ENCODE data around the gene RPP25.
A peak's percentile ranks its signal among the peaks of the same experiment; 100 is the strongest.

The RPP25 gene

DNA sequence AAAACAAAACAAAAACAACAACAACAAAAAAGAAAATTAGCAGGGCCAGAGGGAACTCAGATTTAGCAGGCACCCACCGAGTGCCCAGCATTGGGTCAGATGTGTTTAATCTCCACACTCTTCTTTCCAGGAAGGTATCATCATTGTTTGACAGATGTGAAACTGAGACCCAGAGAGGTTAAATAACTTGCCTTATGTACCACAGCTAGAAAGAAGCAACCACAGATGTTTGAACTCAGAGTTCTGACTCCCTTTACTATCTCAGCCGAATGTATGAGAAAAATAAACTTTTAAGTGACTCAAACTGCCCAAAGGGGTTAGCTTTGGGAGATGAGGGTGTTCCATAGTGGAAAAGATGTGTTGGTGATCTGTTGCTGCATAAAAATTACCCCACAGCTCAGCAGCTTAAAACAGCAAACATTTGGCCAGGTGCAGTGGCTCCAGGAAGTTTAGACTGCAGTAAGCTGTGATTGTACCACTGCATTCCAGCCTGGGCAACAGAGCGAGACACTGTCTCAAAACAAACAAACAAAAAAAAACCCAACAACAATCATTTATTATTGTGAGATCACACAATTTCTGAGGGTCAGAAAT lies 4.5 kb upstream of the RPP25 start:
- H3K36me3 ChIP-seq (replicated peaks; ENCODE audit: insufficient read depth, low read length) = no peaks in the 10 kb centered on the region
- peak overlapping the region; percentile 44; the same call in 1 of the 2 replicates for H3K27ac ChIP-seq (ENCODE audit: low read length)
- TF ChIP-seq, protein P1, sequence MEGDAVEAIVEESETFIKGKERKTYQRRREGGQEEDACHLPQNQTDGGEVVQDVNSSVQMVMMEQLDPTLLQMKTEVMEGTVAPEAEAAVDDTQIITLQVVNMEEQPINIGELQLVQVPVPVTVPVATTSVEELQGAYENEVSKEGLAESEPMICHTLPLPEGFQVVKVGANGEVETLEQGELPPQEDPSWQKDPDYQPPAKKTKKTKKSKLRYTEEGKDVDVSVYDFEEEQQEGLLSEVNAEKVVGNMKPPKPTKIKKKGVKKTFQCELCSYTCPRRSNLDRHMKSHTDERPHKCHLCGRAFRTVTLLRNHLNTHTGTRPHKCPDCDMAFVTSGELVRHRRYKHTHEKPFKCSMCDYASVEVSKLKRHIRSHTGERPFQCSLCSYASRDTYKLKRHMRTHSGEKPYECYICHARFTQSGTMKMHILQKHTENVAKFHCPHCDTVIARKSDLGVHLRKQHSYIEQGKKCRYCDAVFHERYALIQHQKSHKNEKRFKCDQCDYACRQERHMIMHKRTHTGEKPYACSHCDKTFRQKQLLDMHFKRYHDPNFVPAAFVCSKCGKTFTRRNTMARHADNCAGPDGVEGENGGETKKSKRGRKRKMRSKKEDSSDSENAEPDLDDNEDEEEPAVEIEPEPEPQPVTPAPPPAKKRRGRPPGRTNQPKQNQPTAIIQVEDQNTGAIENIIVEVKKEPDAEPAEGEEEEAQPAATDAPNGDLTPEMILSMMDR (IDR thresholded peaks at IDR 0.05; ENCODE audit: low read length) = no peak
- TF ChIP-seq EZH2 (optimal IDR thresholded peaks at IDR 0.05; ENCODE audit: low read depth, low read length) = no peak
- no peak overlapping the region for H3K4me3 ChIP-seq (ENCODE audit: low read length)
- peak; percentile 52 for DNase-seq
- H3K27me3 ChIP-seq (replicated peaks; ENCODE audit: insufficient read depth, low read length) = no peaks in the 10 kb centered on the region
- peaks cover 20% of the 10 kb centered on the region for H3K4me1 ChIP-seq (ENCODE audit: low read length)
- no peaks in the 10 kb centered on the region for H3K9me3 ChIP-seq (replicated peaks; ENCODE audit: insufficient read depth, low read length)
- no peaks in the 10 kb centered on the region for H3K9me2 ChIP-seq (replicated peaks; ENCODE audit: insufficient read depth, low read length)
- peak overlapping the region; percentile 23; the same call in 1 of the 2 replicates for H3K4me2 ChIP-seq (ENCODE audit: low read depth, low read length)
- no peaks in the 10 kb centered on the region for H4K20me1 ChIP-seq (ENCODE audit: insufficient read depth, low read length)
- H3K79me2 ChIP-seq (ENCODE audit: low read length) = peaks cover 3% of the 10 kb centered on the region
- no peak overlapping the region for H3K9ac ChIP-seq (ENCODE audit: low read length)
- H3F3A ChIP-seq (ENCODE audit: insufficient read depth, low read length) = peaks cover 5% of the 10 kb centered on the region; the same call in 1 of the 2 replicates
- H2AFZ ChIP-seq (ENCODE audit: low read length) = 0 out of 2 replicates have a peak overlapping the region, but pooled peaks have one; percentile 0

DNA sequence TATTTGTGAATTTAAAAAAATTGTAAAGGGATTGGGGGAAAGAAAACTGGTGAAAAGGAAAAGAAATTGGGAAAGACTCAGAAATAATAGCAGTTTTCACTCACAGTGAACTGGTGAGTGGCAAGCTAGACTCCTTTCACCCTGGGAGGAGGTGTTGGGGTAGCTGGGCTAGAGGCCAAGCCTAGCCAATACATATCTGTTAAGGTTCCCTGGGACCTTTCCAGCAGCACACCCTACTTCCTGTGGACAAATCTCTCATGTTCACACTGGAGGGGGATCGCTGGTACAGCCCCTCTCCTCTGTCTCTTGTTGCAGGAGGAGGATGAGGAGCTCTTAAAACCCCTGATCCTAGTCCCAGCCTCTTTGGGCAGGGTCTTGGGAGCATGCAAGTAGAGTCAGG lies 3.7 kb upstream of the RPP25 start:
- TF ChIP-seq EZH2phosphoT487 (IDR thresholded peaks at IDR 0.05; ENCODE audit: low read length) = no peak
- TF ChIP-seq, protein P1 (IDR thresholded peaks at IDR 0.05; ENCODE audit: low read length) = no peak
- Histone ChIP-seq H3K79me2 (ENCODE audit: low read length) (peaks cover 11% of the 10 kb centered on the region), H3K36me3 (replicated peaks; ENCODE audit: insufficient read depth, low read length) (no peaks in the 10 kb centered on the region), H4K20me1 (ENCODE audit: insufficient read depth, low read length) (no peaks in the 10 kb centered on the region), H3K4me3 (ENCODE audit: low read length) (no peak overlapping the region), H3K4me2 (ENCODE audit: low read depth, low read length) (no peak overlapping the region), H3K9me2 (replicated peaks; ENCODE audit: insufficient read depth, low read length) (no peaks in the 10 kb centered on the region), H3K27ac (ENCODE audit: low read length) (no peak overlapping the region), H3K9ac (ENCODE audit: low read length) (no peak overlapping the region), H3K4me1 (ENCODE audit: low read length) (peaks cover 27% of the 10 kb centered on the region), H3F3A (ENCODE audit: insufficient read depth, low read length) (peaks cover 5% of the 10 kb centered on the region; the same call in 1 of the 2 replicates), H3K9me3 (replicated peaks; ENCODE audit: insufficient read depth, low read length) (no peaks in the 10 kb centered on the region), H2AFZ (ENCODE audit: low read length) (no peak overlapping the region), H3K27me3 (replicated peaks; ENCODE audit: insufficient read depth, low read length) (no peaks in the 10 kb centered on the region)
- no peak for DNase-seq

DNA sequence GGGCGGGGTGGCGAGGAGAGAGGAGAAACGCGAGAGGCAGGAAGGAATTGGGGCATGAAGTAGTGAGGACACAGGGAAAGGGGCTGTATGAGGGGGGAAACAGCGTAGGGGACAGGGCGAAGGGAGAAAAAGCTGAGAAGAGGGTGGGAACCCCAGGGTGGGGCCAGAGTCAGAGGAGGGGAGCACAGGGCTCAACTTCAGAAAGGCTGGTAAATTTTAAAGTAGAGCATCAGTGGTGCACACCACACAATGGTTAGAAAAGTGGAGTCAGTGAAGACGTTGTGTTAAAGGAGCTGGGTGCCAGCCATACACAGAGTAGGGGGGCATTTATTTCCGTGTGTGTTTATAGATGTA lies 3.0 kb upstream of the RPP25 start:
- Histone ChIP-seq H4K20me1 (ENCODE audit: insufficient read depth, low read length) (no peaks in the 10 kb centered on the region), H2AFZ (ENCODE audit: low read length) (no peak overlapping the region), H3K79me2 (ENCODE audit: low read length) (peaks cover 17% of the 10 kb centered on the region), H3K9me2 (replicated peaks; ENCODE audit: insufficient read depth, low read length) (no peaks in the 10 kb centered on the region), H3K4me3 (ENCODE audit: low read length) (no peak overlapping the region), H3K27ac (ENCODE audit: low read length) (no peak overlapping the region), H3K4me1 (ENCODE audit: low read length) (peaks cover 22% of the 10 kb centered on the region), H3K4me2 (ENCODE audit: low read depth, low read length) (no peak overlapping the region), H3K36me3 (replicated peaks; ENCODE audit: insufficient read depth, low read length) (no peaks in the 10 kb centered on the region), H3K9me3 (replicated peaks; ENCODE audit: insufficient read depth, low read length) (no peaks in the 10 kb centered on the region), H3K27me3 (replicated peaks; ENCODE audit: insufficient read depth, low read length) (no peaks in the 10 kb centered on the region), H3F3A (ENCODE audit: insufficient read depth, low read length) (peaks cover 5% of the 10 kb centered on the region; the same call in 1 of the 2 replicates), H3K9ac (ENCODE audit: low read length) (no peak overlapping the region)
- no peak for TF ChIP-seq EZH2 (optimal IDR thresholded peaks at IDR 0.05; ENCODE audit: low read depth, low read length)
- TF ChIP-seq, protein P1 (IDR thresholded peaks at IDR 0.05; ENCODE audit: low read length) = no peak
- TF ChIP-seq EZH2phosphoT487 (IDR thresholded peaks at IDR 0.05; ENCODE audit: low read length) = no peak
- no peak for DNase-seq

Data from MM.1S (cell line).